ENCODE data around the gene MAGOH.
"Not testable (repeated sequence)": the region's sequence is repeated elsewhere in the genome, so short reads cannot be mapped to it uniquely, and the experiment has no call there.

Gene MAGOH

DNA sequence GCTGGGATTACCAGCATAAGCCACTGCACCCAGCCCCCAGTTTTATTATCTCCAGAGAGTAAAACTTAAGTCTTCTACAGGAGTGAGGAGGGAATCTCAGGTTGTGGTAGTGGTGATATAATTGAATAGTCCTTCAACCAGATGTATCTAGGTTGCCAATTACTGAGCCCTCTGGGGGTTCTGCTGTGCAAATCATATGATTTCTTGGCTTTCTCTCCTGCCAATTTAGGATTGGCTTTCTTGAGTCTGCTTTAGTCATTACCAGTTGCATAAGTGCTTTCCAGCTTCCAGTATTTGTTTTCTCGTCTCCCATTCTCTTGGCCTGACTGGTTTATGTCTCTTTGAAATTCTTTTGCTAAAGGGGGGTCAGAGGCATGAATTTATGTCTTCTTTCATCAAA, 30.6 kb downstream of the MAGOH start:
- H3K9me3 ChIP-seq (replicated peaks in 1 of 2; ENCODE audit: control insufficient read depth in 2 of 2, insufficient read depth in 1 of 2, low read depth in 1 of 2, low read length in 2 of 2) = peaks cover 11 to 34% of the 10 kb centered on the region in 2 donors
- no peaks in the 10 kb centered on the region for H3K27me3 ChIP-seq (ENCODE audit: control insufficient read depth in 3 of 3, insufficient read depth in 3 of 3, low read depth in 1 of 3, low read length in 3 of 3)
- no peak overlapping the region for H3K4ac ChIP-seq (ENCODE audit: low read length)
- H2BK5ac ChIP-seq (ENCODE audit: low read length) = no peak overlapping the region
- H3K4me1 ChIP-seq (ENCODE audit: control insufficient read depth in 2 of 2, insufficient read depth in 1 of 2, low read depth in 1 of 2, low read length in 2 of 2) = no peaks in the 10 kb centered on the region
- H2AK5ac ChIP-seq (ENCODE audit: low read depth, low read length) = no peak overlapping the region
- H3K79me1 ChIP-seq (ENCODE audit: low read depth, low read length) = no peaks in the 10 kb centered on the region
- no peak overlapping the region for H2BK15ac ChIP-seq (ENCODE audit: low read length)
- H3K4me3 ChIP-seq (ENCODE audit: low read length in 2 of 2) = no peak overlapping the region
- peaks cover 25 to 92% of the 10 kb centered on the region in 2 donors for H3K36me3 ChIP-seq (replicated peaks in 1 of 2; ENCODE audit: control insufficient read depth in 2 of 2, insufficient read depth in 2 of 2, low read length in 2 of 2)
- no peak overlapping the region for H4K8ac ChIP-seq (ENCODE audit: low read depth, low read length)
- H2AFZ ChIP-seq (ENCODE audit: low read length) = no peak overlapping the region
- H3K14ac ChIP-seq (ENCODE audit: low read length) = no peak overlapping the region
- no peak overlapping the region for H2BK120ac ChIP-seq (ENCODE audit: low read depth, low read length)
- H3K23ac ChIP-seq (ENCODE audit: low read depth, low read length, poor library complexity) = no peak overlapping the region
- no peak overlapping the region for H4K91ac ChIP-seq (ENCODE audit: low read depth, low read length, poor library complexity)
- WGBS, 2 donors (ENCODE audit: extremely low coverage in 2 of 2, insufficient read length in 2 of 2, insufficient replicate concordance in 1 of 2) = no CpG with 5 or more reads among the region's 1 CpG
- no peak overlapping the region for H3K18ac ChIP-seq (ENCODE audit: low read length)
- no peak overlapping the region for H3K4me2 ChIP-seq (ENCODE audit: insufficient read depth, low read length, poor library complexity, severe bottlenecking)
- no peak overlapping the region for H3K9ac ChIP-seq (ENCODE audit: low read depth, low read length, poor library complexity)
- H2BK12ac ChIP-seq (ENCODE audit: low read length) = no peak overlapping the region
- no peak overlapping the region for H3K27ac ChIP-seq (replicated peaks; ENCODE audit: low read length)
- DNase-seq (ENCODE audit: low spot score) = no peak

- no peak overlapping the region for H2BK120ac ChIP-seq (ENCODE audit: low read depth, low read length)
- no peaks in the 10 kb centered on the region for H3K4me1 ChIP-seq (ENCODE audit: control insufficient read depth in 2 of 2, insufficient read depth in 1 of 2, low read depth in 1 of 2, low read length in 2 of 2)
- WGBS, 2 donors (ENCODE audit: extremely low coverage in 2 of 2, insufficient read length in 2 of 2, insufficient replicate concordance in 1 of 2) = no CpG with 5 or more reads among the region's 1 CpG
These were observed 31.5 kb downstream of the MAGOH start for GRCh38 chr1:53206735-53207379.

GRCh38 chr1:53206083-53206685, 32.1 kb downstream of the MAGOH start:
- H2BK15ac ChIP-seq (ENCODE audit: low read length); H2BK120ac ChIP-seq (ENCODE audit: low read depth, low read length); H2BK5ac ChIP-seq (ENCODE audit: low read length); H2AFZ ChIP-seq (ENCODE audit: low read length); H3K14ac ChIP-seq (ENCODE audit: low read length); DNase-seq (ENCODE audit: low spot score); H3K79me1 ChIP-seq (ENCODE audit: low read depth, low read length); H3K18ac ChIP-seq (ENCODE audit: low read length); H3K27me3 ChIP-seq (ENCODE audit: control insufficient read depth in 3 of 3, insufficient read depth in 3 of 3, low read depth in 1 of 3, low read length in 3 of 3); H3K23ac ChIP-seq (ENCODE audit: low read depth, low read length, poor library complexity); H2BK12ac ChIP-seq (ENCODE audit: low read length); H3K27ac ChIP-seq (replicated peaks; ENCODE audit: low read length); H2AK5ac ChIP-seq (ENCODE audit: low read depth, low read length); H3K4me1 ChIP-seq (ENCODE audit: control insufficient read depth in 2 of 2, insufficient read depth in 1 of 2, low read depth in 1 of 2, low read length in 2 of 2); H3K4me3 ChIP-seq (ENCODE audit: low read length in 2 of 2); H3K4ac ChIP-seq (ENCODE audit: low read length); H4K91ac ChIP-seq (ENCODE audit: low read depth, low read length, poor library complexity); H3K9ac ChIP-seq (ENCODE audit: low read depth, low read length, poor library complexity); H3K4me2 ChIP-seq (ENCODE audit: insufficient read depth, low read length, poor library complexity, severe bottlenecking); H4K8ac ChIP-seq (ENCODE audit: low read depth, low read length): not testable (repeated sequence)
- no CpG with 5 or more reads among the region's 3 CpGs for WGBS, 2 donors (ENCODE audit: extremely low coverage in 2 of 2, insufficient read length in 2 of 2, insufficient replicate concordance in 1 of 2)
- peaks cover 11 to 34% of the 10 kb centered on the region in 2 donors for H3K9me3 ChIP-seq (replicated peaks in 1 of 2; ENCODE audit: control insufficient read depth in 2 of 2, insufficient read depth in 1 of 2, low read depth in 1 of 2, low read length in 2 of 2)
- peaks cover 28 to 92% of the 10 kb centered on the region in 2 donors for H3K36me3 ChIP-seq (replicated peaks in 1 of 2; ENCODE audit: control insufficient read depth in 2 of 2, insufficient read depth in 2 of 2, low read length in 2 of 2)

More at GRCh38 chr1:53206735-53207379, 31.5 kb downstream of the MAGOH start:
- Histone ChIP-seq H3K23ac (ENCODE audit: low read depth, low read length, poor library complexity) (no peak overlapping the region), H3K27me3 (ENCODE audit: control insufficient read depth in 3 of 3, insufficient read depth in 3 of 3, low read depth in 1 of 3, low read length in 3 of 3) (no peaks in the 10 kb centered on the region), H3K4me2 (ENCODE audit: insufficient read depth, low read length, poor library complexity, severe bottlenecking) (no peak overlapping the region), H2BK15ac (ENCODE audit: low read length) (no peak overlapping the region), H3K9ac (ENCODE audit: low read depth, low read length, poor library complexity) (no peak overlapping the region), H4K8ac (ENCODE audit: low read depth, low read length) (no peak overlapping the region), H3K27ac (replicated peaks; ENCODE audit: low read length) (no peak overlapping the region), H2AK5ac (ENCODE audit: low read depth, low read length) (no peak overlapping the region), H4K91ac (ENCODE audit: low read depth, low read length, poor library complexity) (no peak overlapping the region), H3K4me3 (ENCODE audit: low read length in 2 of 2) (no peak overlapping the region), H2AFZ (ENCODE audit: low read length) (no peak overlapping the region), H3K14ac (ENCODE audit: low read length) (no peak overlapping the region), H3K9me3 (replicated peaks in 1 of 2; ENCODE audit: control insufficient read depth in 2 of 2, insufficient read depth in 1 of 2, low read depth in 1 of 2, low read length in 2 of 2) (peaks cover 11 to 34% of the 10 kb centered on the region in 2 donors), H2BK12ac (ENCODE audit: low read length) (no peak overlapping the region), H3K79me1 (ENCODE audit: low read depth, low read length) (no peaks in the 10 kb centered on the region), H2BK5ac (ENCODE audit: low read length) (no peak overlapping the region), H3K4ac (ENCODE audit: low read length) (no peak overlapping the region), H3K18ac (ENCODE audit: low read length) (no peak overlapping the region), H3K36me3 (replicated peaks in 1 of 2; ENCODE audit: control insufficient read depth in 2 of 2, insufficient read depth in 2 of 2, low read length in 2 of 2) (peaks cover 30 to 92% of the 10 kb centered on the region in 2 donors)
- DNase-seq (ENCODE audit: low spot score) = no peak

DNA sequence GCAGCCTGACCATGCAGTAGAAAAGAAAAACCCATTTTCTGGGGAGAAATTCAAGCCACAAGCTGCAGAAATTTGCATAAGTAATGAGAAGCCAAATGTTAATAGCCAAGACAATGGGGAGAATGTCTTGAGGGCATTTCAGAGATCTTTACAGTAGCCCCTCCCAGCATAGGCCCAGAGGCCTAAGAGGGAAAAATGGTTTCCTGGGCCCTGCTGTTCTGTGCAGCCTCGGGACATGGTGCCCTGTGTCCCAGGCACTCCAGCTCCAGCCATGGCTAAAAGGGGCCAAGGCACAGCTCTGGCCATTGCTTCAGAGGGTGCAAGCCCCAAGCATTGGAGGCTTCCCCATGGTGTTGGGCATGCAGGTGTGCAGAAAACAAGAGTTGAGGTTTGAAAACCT, 32.8 kb downstream of the MAGOH start:
- not testable (repeated sequence) for H3K9ac ChIP-seq (ENCODE audit: low read depth, low read length, poor library complexity); H2AFZ ChIP-seq (ENCODE audit: low read length); H3K23ac ChIP-seq (ENCODE audit: low read depth, low read length, poor library complexity); H3K4me3 ChIP-seq (ENCODE audit: low read length in 2 of 2); H3K79me1 ChIP-seq (ENCODE audit: low read depth, low read length); H3K27me3 ChIP-seq (ENCODE audit: control insufficient read depth in 3 of 3, insufficient read depth in 3 of 3, low read depth in 1 of 3, low read length in 3 of 3); H2BK15ac ChIP-seq (ENCODE audit: low read length); DNase-seq (ENCODE audit: low spot score); H2BK12ac ChIP-seq (ENCODE audit: low read length); H4K8ac ChIP-seq (ENCODE audit: low read depth, low read length); H3K14ac ChIP-seq (ENCODE audit: low read length); H2BK120ac ChIP-seq (ENCODE audit: low read depth, low read length); H3K4me2 ChIP-seq (ENCODE audit: insufficient read depth, low read length, poor library complexity, severe bottlenecking); H2BK5ac ChIP-seq (ENCODE audit: low read length); H2AK5ac ChIP-seq (ENCODE audit: low read depth, low read length); H3K4me1 ChIP-seq (ENCODE audit: control insufficient read depth in 2 of 2, insufficient read depth in 1 of 2, low read depth in 1 of 2, low read length in 2 of 2); H3K4ac ChIP-seq (ENCODE audit: low read length); H4K91ac ChIP-seq (ENCODE audit: low read depth, low read length, poor library complexity); H3K27ac ChIP-seq (replicated peaks; ENCODE audit: low read length); H3K18ac ChIP-seq (ENCODE audit: low read length)
- H3K36me3 ChIP-seq (replicated peaks in 1 of 2; ENCODE audit: control insufficient read depth in 2 of 2, insufficient read depth in 2 of 2, low read length in 2 of 2) = peaks cover 23 to 92% of the 10 kb centered on the region in 2 donors
- H3K9me3 ChIP-seq (replicated peaks in 1 of 2; ENCODE audit: control insufficient read depth in 2 of 2, insufficient read depth in 1 of 2, low read depth in 1 of 2, low read length in 2 of 2) = peaks cover 11 to 34% of the 10 kb centered on the region in 2 donors
- WGBS, 2 donors (ENCODE audit: extremely low coverage in 2 of 2, insufficient read length in 2 of 2, insufficient replicate concordance in 1 of 2) = no CpG with 5 or more reads among the region's 1 CpG

All from neuronal stem cell (in vitro differentiated cells).